Body of pancreas (tissue), 4 donors: ENCODE measurements around the gene TRAPPC11.

ENCODE experiments used
- CTCF ChIP-seq, 7 experiments: fragments of 450-650 bp in 4 of 7; fragments of 200-600 bp in 3 of 7; sonication (generic) in 3 of 7; IDR thresholded peaks; one replicate each; pipeline ENCODE4 v1.5.1; 2016 to 2019; ENCODE audit warnings: antibody characterized with exemption in 7 of 7
- POLR2A ChIP-seq, 3 donors: fragments of 450-650 bp; IDR thresholded peaks; one replicate each; pipeline ENCODE4 v1.6.1; 2016; ENCODE audit warnings: antibody characterized with exemption in 3 of 3, mild to moderate bottlenecking in 2 of 3

- TF ChIP-seq CTCF (IDR thresholded peaks at IDR 0.05) (peak in 2 of 7 experiments; percentile 26 to 34), POLR2A (IDR thresholded peaks at IDR 0.05) (peak; percentile 34 to 46 (median 35))
Observed at GRCh38 chr4:183722731-183723560, 63.9 kb downstream of the TRAPPC11 start.
